Motor neuron (in vitro differentiated cells): ENCODE data around the gene PTGR1. TPM values are rescaled to one million over a fixed set of nuclear protein-coding genes. Genes with fewer than 3 reads are reported as not detected.
A peak's percentile ranks its signal among the peaks of the same experiment; 100 is the strongest.
"Not testable (repeated sequence)": the region's sequence is repeated elsewhere in the genome, so short reads cannot be mapped to it uniquely, and the experiment has no call there.

Experiments used
- ATAC-seq, 8 experiments: fragments of 200-7000 bp; cut with Tn5 transposase; replicated peaks in 6 of 8; 2 replicates each; pipeline ENCODE4 v1.8.0; 2021; ENCODE audit warnings: mild to moderate bottlenecking in 8 of 8, moderate library complexity in 8 of 8
- H3K27ac ChIP-seq, 2 donors: fragments of 250-450 bp; sonication (Bioruptor Pico); 2 replicates each; pipeline ENCODE4 v1.9.0; 2021; ENCODE audit warnings: antibody characterized with exemption in 2 of 2, mild to moderate bottlenecking in 2 of 2, moderate library complexity in 1 of 2
- H3K4me1 ChIP-seq, 2 donors: fragments of 250-450 bp; sonication (Bioruptor Pico); replicated peaks in 1 of 2; 2 replicates each; pipeline ENCODE4 v1.6.1; 2021; ENCODE audit warnings: antibody characterized with exemption in 2 of 2, mild to moderate bottlenecking in 2 of 2, moderate library complexity in 1 of 2
- H3K4me3 ChIP-seq, 5 donors: fragments of 250-450 bp; sonication (Bioruptor Pico); 2 replicates each; pipeline ENCODE4 v1.9.0; 2021; ENCODE audit warnings: antibody characterized with exemption in 5 of 5, mild to moderate bottlenecking in 5 of 5, moderate library complexity in 4 of 5
- WGBS, 10 experiments: fragments of 450-650 bp; shearing (Covaris generic); methylation state at CpG; one replicate each; pipeline ENCODE4 v1.0.0; 2022; 5-methylcytosine and 5-hydroxymethylcytosine counted together
- in situ Hi-C, 9 experiments: fragments of 400-800 bp; cut with MboI; loops; one replicate each; pipeline ENCODE4 v1.15.0; 2021; ENCODE audit warnings: low sequenced_read_pairs in 9 of 9, low pct_unique_long_range_greater_than_20kb in 2 of 9; ENCODE audit not compliant: unreplicated experiment in 9 of 9
- total RNA-seq, 8 experiments: library from RNA; unstranded; fragments of 300-600 nt; gene quantifications; 2 replicates each; pipeline versions ENCODE4 v1.2.3 to v1.2.4, GENCODE V29; 2022

Gene PTGR1
- total RNA-seq, 8 experiments from 2014 or later = 16.3 to 82.6 (median 27.2) TPM

DNA sequence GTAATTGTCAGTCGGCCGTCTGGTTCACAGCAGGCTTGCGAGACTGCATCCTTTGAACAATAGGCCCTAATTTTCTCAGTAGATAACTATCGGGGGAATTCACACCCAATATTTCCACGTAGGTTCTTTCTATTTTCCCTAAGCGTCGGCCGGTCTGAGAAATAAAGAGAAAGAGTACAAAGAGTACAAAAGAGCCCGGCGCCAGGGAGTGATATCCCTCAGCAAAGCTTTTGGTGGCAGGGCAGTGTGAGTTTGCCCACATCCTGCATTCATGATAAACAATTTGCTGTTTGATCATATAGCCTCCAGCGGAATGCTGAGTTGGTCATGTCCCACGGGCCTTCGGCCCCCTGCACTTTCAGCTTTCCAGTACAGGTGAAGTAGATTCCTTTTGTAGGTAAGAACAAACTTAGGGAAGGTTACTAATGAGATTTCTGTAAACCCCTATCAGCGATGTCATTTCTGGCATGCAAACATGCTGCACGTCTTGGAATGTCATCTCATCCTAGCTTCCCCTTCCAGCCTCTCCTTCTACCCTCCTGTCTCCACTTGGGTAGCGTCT, 4.7 kb upstream of the PTGR1 start:
- H3K27ac ChIP-seq = no peak overlapping the region
- H3K4me1 ChIP-seq = peaks cover 0 to 2% of the 10 kb centered on the region in 2 donors
- no peak for ATAC-seq
- in situ Hi-C loops = no loop called here
- H3K4me3 ChIP-seq = no peak overlapping the region
- 20 to 89% (median 75%) methylated on average over 1 to 14 of the region's 16 CpGs; no CpG with 5 or more reads in 1 of the 10 experiments for WGBS, 10 experiments

DNA sequence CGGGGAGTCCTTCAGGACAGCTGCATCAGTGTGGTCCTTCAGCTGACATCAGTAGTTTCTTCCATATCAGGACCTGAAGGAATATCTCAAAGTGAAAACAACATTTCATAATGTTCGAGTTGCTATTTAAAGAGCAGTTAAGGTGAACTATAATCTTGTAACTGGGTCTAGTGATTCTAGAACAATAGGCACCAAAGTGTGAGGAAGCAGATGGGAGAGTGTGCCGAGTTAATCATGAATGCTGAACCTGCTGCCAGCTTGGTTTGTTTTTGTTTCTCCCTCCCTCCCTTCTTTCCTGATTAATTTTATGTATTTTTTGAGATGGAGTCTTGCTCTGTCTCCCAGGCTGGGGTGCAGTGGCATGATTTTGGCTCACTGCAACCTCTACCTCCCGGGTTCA, 3.6 kb upstream of the PTGR1 start:
- Histone ChIP-seq H3K4me1 (peaks cover 0 to 2% of the 10 kb centered on the region in 2 donors), H3K4me3 (no peak overlapping the region), H3K27ac (no peak overlapping the region)
- in situ Hi-C loops = no loop called here
- ATAC-seq = no peak
- 57 to 100% (median 93%) methylated on average over 1 to 4 of the region's 4 CpGs; no CpG with 5 or more reads in 4 of the 10 experiments for WGBS, 10 experiments

DNA sequence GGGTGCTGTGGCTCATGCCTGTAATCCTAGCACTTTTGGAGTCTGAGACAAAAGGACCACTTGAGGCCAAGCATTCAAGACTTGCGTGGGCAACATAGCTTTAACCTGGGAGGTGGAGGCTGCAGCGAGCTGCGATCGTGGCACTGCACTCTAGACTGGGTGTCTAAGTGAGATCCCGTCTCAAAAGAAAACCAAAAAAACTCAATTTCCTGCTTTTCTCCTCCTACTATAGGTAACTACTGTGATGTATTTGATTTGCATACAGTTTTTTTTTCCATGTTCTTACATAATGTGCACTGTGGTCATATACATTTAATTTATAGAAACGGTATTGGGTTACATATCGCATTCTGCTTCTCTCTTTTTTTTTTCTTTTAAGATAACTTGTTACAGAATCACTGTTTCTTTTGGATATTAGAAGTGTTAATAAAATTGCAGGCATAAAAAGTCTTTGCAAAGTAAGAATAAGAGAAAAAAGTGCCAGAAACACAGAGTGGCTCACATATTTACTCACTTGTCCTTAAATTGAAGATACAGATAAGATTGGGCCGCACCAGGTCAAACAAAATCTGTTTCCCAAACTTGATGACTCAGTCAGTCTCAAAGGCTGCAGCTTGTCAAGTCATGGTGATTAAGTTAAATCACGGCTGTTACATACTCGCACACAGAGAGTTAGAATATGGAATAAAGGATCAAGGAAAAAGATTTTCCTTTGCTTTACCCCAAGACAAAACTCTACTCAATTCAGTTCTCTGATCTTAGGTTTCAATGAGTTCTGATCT, 2.0 kb upstream of the PTGR1 start:
- no peak overlapping the region for H3K27ac ChIP-seq
- WGBS, 10 experiments = 57 to 96% (median 88%) methylated on average over 3 to 10 of the region's 10 CpGs
- ATAC-seq = no peak
- no peak overlapping the region for H3K4me3 ChIP-seq
- in situ Hi-C loops = no loop called here
- peaks cover 0 to 2% of the 10 kb centered on the region in 2 donors for H3K4me1 ChIP-seq

DNA sequence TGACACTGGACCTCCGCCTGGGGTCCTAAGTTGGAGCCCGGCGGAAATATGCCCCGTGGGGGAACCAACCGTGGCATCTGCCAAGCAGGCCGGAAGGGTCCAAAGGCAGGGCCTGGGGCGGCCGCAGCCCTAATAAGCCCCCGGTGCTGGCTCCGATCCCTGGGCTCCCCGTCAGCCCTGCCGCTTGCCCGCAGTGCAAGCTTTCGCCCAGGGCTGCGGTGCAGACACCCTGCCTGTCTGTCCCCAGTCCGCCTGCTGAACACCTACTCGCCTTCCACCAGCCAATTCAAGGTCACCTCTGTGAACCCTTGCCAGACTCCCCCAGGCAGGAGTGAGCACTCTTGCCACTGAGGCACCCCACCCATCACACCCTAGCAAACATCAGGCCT, 502 bp upstream of the PTGR1 start:
- peak overlapping the region in 1 of 2 donors; percentile 38 for H3K27ac ChIP-seq
- H3K4me3 ChIP-seq = peak overlapping the region; percentile 34 to 50 (median 49)
- peaks cover 0 to 2% of the 10 kb centered on the region in 2 donors for H3K4me1 ChIP-seq
- WGBS, 10 experiments = 54 to 91% (median 60%) methylated on average over 1 to 8 of the region's 17 CpGs; no CpG with 5 or more reads in 7 of the 10 experiments
- ATAC-seq = no peak
- in situ Hi-C loops = no loop called here

DNA sequence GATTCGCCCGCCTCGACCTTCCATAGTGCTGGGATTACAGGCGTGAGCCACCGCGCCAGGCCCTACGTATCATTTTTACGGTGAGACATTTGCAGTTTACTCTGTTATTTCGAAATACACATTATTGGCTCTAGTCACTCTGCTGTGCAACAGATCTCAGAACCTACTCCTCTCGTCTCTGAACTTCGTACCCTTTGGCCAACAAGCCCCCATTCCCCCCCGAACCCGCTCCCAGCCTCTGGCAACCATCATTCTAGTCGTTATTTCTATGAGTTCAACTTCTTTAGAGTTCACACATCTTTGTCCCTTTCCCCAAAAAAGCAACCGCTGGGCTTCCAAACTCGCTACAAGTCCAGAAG, 735 bp downstream of the PTGR1 start:
- in situ Hi-C loops = no loop called here
- peak overlapping the region; percentile 34 to 50 (median 49) for H3K4me3 ChIP-seq
- H3K4me1 ChIP-seq = peaks cover 0 to 2% of the 10 kb centered on the region in 2 donors
- 0 to 24% (median 3%) methylated on average over 1 to 10 of the region's 16 CpGs; no CpG with 5 or more reads in 4 of the 10 experiments for whole genome bisulfite sequencing, 10 experiments
- ATAC-seq = peak in 6 of 8 experiments; percentile 2 to 16 (median 7)
- H3K27ac ChIP-seq = no peak overlapping the region

DNA sequence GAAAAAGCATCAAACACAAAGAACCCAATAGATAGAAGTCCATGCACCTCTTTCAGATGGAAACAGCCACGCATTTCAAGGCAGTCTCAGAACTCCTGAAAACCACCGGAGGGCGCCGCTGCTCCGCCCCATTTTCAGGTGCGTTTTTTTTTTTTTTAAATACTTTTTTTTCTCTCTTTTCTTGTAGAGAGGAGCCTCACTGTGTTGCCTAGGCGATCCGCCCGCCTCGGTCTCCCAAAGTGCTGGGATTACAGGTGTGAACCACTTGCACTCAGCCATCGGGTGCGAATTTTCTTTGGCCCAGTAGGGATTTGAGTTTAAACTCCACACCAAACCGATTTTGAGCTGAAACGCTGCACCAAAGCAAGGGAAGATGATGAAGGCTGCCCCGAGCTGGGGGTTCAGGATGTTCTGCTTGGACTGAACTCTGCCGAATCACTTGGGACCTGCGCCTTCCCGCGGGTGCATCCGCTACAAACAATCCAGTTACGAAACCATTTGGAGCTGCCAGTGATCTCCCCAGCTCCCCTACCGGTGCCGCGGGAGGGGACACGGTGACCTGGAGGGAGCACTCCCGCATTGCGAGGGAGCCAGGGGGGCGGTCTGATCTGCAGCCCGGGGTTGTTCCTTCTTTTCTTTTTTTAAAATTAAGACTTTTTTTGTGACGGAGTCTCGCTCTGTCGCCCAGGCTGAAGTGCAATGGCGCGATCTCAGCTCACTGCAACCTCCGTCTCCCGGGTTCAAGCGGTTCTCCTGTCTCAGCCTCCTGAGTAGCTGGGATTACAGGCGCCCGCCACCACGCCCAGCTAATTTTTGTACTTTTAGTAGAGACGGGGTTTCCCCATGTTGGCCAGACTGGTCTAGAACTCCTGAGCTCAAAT, 1.4 kb downstream of the PTGR1 start:
- Histone ChIP-seq H3K4me1 (peaks cover 0 to 2% of the 10 kb centered on the region in 2 donors), H3K27ac (no peak overlapping the region), H3K4me3 (peak overlapping the region; percentile 34 to 50 (median 49))
- peak; percentile 13 to 58 (median 46) for ATAC-seq
- in situ Hi-C loops = no loop called here
- 0 to 16% (median 6%) methylated on average over 6 to 18 of the region's 41 CpGs; no CpG with 5 or more reads in 1 of the 10 experiments for WGBS, 10 experiments

DNA sequence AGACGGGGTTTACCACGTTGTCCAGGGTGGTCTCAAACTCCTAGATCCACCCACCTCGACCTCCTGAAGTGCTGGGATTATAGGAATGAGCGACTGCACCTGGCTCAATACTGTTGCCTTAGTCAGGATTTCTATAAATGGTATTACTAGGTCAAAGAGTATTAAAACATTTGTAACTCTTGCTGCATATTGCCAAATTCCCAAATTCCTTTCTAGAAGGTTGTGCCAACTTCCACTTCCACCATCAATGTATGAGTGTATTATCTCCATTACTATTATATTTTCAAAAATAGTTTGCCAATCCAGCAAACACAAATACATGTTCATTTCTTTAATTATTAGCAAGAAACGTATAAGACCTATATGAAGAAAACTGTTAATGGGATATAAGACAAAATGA, 10.6 kb downstream of the PTGR1 start:
- no peaks in the 10 kb centered on the region for H3K4me1 ChIP-seq
- ATAC-seq = no peak
- WGBS, 10 experiments = 67 to 100% (median 90%) methylated on average over 1 to 5 of the region's 5 CpGs
- in situ Hi-C loops = no loop called here
- H3K27ac ChIP-seq = no peak overlapping the region
- H3K4me3 ChIP-seq = no peak overlapping the region

DNA sequence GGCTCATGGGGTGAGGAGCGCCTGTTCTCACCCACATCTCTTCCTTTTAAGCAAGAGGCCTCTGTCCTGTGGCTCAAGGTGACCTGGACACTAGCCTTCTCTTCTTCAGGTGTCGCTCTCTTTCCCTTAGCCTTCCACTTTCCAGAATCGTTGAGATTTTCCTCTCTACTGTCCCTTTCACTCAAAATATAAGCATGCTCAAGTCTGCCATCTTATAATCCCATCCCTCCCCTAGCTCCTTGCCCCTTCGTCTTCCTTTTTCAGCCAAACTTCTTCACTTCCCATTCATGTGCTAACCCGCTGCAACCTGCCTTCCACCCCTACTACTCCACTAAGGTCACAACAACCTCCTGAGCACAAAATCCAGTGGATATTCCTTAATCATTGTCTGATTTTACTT, 13.1 kb downstream of the PTGR1 start:
- in situ Hi-C loops = no loop called here
- Histone ChIP-seq H3K27ac (no peak overlapping the region), H3K4me1 (no peaks in the 10 kb centered on the region), H3K4me3 (no peak overlapping the region)
- ATAC-seq = no peak
- WGBS, 10 experiments = 90 to 100% (median 100%) methylated on average over 2 to 5 of the region's 5 CpGs; no CpG with 5 or more reads in 1 of the 10 experiments

DNA sequence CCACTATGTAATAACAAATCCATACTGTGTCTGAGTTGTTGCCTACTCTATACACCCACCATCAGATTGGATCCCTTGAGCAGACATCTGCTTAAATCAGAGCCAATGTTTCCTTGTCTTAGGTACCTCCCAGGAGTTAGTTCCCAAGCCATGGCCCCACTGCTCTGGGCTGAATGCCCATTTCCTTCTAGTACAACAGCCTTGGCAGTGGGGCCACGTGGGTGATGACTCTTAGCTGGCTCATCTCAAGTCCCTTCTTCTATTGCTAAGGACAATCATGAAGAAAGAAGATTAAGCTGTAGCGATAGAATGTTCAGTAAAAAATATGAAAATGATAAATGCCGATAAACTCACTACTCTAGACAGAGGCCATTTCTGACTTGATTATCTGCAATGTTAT, 16.6 kb downstream of the PTGR1 start:
- no peaks in the 10 kb centered on the region for H3K4me1 ChIP-seq
- 50 to 100% (median 93%) methylated on average over 1 to 3 of the region's 3 CpGs; no CpG with 5 or more reads in 2 of the 10 experiments for WGBS, 10 experiments
- ATAC-seq = no peak
- in situ Hi-C loops = no loop called here
- H3K27ac ChIP-seq = no peak overlapping the region
- no peak overlapping the region for H3K4me3 ChIP-seq

DNA sequence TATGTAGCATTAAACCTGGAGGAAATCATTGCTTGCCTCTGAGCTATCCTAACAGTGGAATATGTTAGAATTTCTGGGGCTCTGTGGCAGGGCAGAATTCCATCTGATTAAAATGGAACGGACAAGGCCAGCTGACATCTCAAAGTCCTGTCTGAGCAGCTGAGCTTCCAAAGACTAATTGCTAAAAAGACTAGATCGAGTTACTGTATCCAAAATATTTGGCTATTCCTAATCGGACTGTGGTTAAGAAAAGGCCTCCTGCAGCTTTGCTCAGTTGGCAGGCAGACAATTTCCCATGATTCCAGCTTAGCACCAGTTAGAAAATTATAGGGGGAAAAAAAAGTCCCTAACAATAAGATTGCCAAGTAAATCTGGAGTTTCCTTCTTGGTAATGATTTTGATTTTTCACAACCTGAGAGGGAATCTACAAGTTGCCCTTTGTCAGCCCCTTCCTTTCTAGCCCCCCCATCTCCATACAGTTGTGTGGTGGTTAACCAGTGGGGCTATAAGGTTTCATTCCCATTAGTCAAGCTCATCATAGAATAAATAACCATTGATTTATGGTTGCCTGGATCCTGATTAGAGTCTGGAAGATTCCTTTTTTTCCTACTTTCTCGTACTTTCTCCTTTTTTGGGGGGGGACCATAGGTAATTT, 26.4 kb downstream of the PTGR1 start:
- no peak overlapping the region for H3K27ac ChIP-seq
- 27 to 100% (median 80%) methylated on average over 1 to 4 of the region's 4 CpGs for WGBS, 10 experiments
- no peak overlapping the region for H3K4me3 ChIP-seq
- ATAC-seq = no peak
- in situ Hi-C loops = no loop called here
- no peaks in the 10 kb centered on the region for H3K4me1 ChIP-seq

DNA sequence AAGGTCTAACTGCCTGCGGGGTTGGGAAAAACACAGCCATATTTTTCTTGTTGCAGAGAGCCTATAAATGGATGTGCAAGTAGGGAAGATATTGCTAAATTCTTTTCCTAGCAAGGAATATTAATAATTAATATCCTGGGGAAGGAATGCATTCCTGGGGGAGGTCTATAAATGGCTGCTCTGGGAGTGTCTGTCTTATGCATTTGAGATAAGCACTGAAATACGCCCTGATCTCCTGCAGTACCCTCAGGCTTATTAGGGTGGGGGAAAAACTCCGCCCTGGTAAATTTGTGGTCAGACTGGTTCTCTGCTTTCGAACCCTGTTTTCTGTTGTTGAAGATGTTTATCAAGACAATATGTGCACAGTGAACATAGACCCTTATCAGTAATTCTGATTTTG, 31.3 kb downstream of the PTGR1 start:
- 88 to 100% (median 94%) methylated on average over 1 to 4 of the region's 4 CpGs; no CpG with 5 or more reads in 1 of the 10 experiments for WGBS, 10 experiments
- H3K27ac ChIP-seq, ATAC-seq, H3K4me1 ChIP-seq, H3K4me3 ChIP-seq, in situ Hi-C loops: not testable (repeated sequence)

DNA sequence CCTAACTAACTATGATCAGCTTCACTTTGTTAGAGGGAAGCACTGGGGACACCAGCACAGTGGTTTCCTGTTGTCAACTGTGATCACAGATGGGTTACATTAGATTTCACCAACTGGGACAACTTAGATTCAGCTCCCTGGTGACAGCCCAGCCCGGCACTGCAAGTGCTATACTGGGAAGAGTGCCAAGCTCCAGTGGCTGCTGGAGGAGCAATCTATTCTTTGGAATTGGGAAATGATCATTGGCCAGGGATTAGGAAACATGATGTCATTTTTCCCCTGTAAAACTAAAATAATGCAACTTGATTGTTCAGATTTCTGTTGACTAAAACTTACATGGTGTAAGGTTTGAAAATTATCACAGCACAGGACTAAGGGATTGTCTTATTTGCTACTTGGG, 33.2 kb downstream of the PTGR1 start:
- no peak overlapping the region for H3K4me3 ChIP-seq
- no peak for ATAC-seq
- WGBS, 10 experiments = 33 to 100% (median 100%) methylated on average over 1 of the region's 1 CpG; no CpG with 5 or more reads in 4 of the 10 experiments
- H3K27ac ChIP-seq = no peak overlapping the region
- no peaks in the 10 kb centered on the region for H3K4me1 ChIP-seq
- in situ Hi-C loops = no loop called here
